A673 (cell line): Measurements from ENCODE around the gene RAB15. TPM values are rescaled to one million over a fixed set of nuclear protein-coding genes. Genes with fewer than 3 reads are reported as not detected.

Source experiments
- BruUV-seq: library from RNA; stranded (reverse); fragments of 400-500 nt; replicated peaks from 2 replicates; lab custom pipeline; 2021; lab: Mats Ljungman, UMichigan
- CTCF ChIA-PET: fragments of 300-600 bp; sonication (Branson Sonifier 250); formaldehyde crosslinking; loops from one replicate; lab custom pipeline; 2022; ENCODE audit warnings: antibody characterized with exemption; lab: Charles Lee
- POLR2A ChIA-PET: fragments of 300-600 bp; sonication (Branson Sonifier 250); formaldehyde crosslinking; loops from one replicate; lab custom pipeline; 2022; ENCODE audit warnings: antibody characterized with exemption; ENCODE audit not compliant: low non-redundant PET; lab: Charles Lee
- DNase-seq: peaks from one replicate; pipeline ENCODE4 v3.0.0-alpha.2; 2015; ENCODE audit warnings: low spot score
- H3K27ac ChIP-seq: fragments of 200-600 bp; sonication (generic); 2 replicates; pipeline ENCODE4 v1.5.1; 2016; ENCODE audit warnings: mixed run types, low read depth, mild to moderate bottlenecking, mixed read lengths, antibody characterized with exemption, low read length; ENCODE audit not compliant: poor library complexity, severe bottlenecking
- H3K27me3 ChIP-seq: fragments of 200-600 bp; sonication (generic); replicated peaks from 2 replicates; pipeline ENCODE4 v1.6.1; 2017; ENCODE audit warnings: mixed run types, low read depth, mild to moderate bottlenecking, mixed read lengths, antibody characterized with exemption, low read length; ENCODE audit not compliant: insufficient read depth, poor library complexity
- H3K36me3 ChIP-seq: fragments of 200-600 bp; sonication (generic); 2 replicates; pipeline ENCODE4 v1.6.1; 2016; ENCODE audit warnings: mixed run types, mild to moderate bottlenecking, mixed read lengths, antibody characterized with exemption, low read length; ENCODE audit not compliant: insufficient read depth, poor library complexity, severe bottlenecking
- H3K4me1 ChIP-seq: fragments of 200-600 bp; sonication (generic); 2 replicates; pipeline ENCODE4 v1.6.1; 2017; ENCODE audit warnings: mixed run types, mild to moderate bottlenecking, mixed read lengths, antibody characterized with exemption, low read length; ENCODE audit not compliant: insufficient read depth, poor library complexity, severe bottlenecking
- H3K4me3 ChIP-seq: fragments of 200-600 bp; sonication (generic); 2 replicates; pipeline ENCODE4 v1.5.1; 2016; ENCODE audit warnings: low read depth, mixed run types, mild to moderate bottlenecking, mixed read lengths, low read length; ENCODE audit not compliant: poor library complexity, severe bottlenecking
- H3K9me3 ChIP-seq: fragments of 200-600 bp; sonication (generic); 2 replicates; pipeline ENCODE4 v1.6.1; 2016; ENCODE audit warnings: mixed run types, low read depth, mild to moderate bottlenecking, mixed read lengths, antibody characterized with exemption, low read length; ENCODE audit not compliant: poor library complexity, severe bottlenecking
- CTCF ChIP-seq: fragments of 300-800, 200-600 bp; sonication (generic); conservative IDR thresholded peaks from 2 replicates; pipeline ENCODE4 v1.5.1; 2017; ENCODE audit warnings: low read depth, mild to moderate bottlenecking, antibody characterized with exemption, low read length, moderate library complexity, mixed read lengths
- EZH2 ChIP-seq: fragments of 200-600 bp; sonication (generic); IDR thresholded peaks from 2 replicates; pipeline ENCODE4 v1.6.1; 2017; ENCODE audit warnings: borderline replicate concordance, low read depth, mild to moderate bottlenecking, mixed read lengths, antibody characterized with exemption, low read length; ENCODE audit not compliant: poor library complexity, severe bottlenecking
- intact Hi-C: fragments of 100-400 bp; cut with micrococcal nuclease; formaldehyde crosslinking; loops from one replicate; pipeline ENCODE4 v1.10.0; 2022; ENCODE audit not compliant: unreplicated experiment
- total RNA-seq: library from RNA; stranded (reverse); gene quantifications from 2 replicates; pipeline ENCODE4 v1.2.3, GENCODE V29; 2021

RAB15 gene
- total RNA-seq, 1 experiment from 2014 or later = 23.6 TPM

GRCh38 chr14:65002586-65003210 is 30.6 kb upstream of the RAB15 start:
- no peaks in the 10 kb centered on the region for H3K9me3 ChIP-seq
- BruUV-seq = no TSS peak
- no peak overlapping the region for H3K4me3 ChIP-seq
- ChIA-PET CTCF (no interaction called here), POLR2A (no interaction called here)
- TF ChIP-seq EZH2 (no peak), CTCF (no peak)
- no peak overlapping the region for H3K27ac ChIP-seq
- intact Hi-C loops = no loop called here
- DNase-seq = no peak
- H3K4me1 ChIP-seq = peaks cover under 1% of the 10 kb centered on the region
- H3K27me3 ChIP-seq = no peaks in the 10 kb centered on the region
- H3K36me3 ChIP-seq = no peaks in the 10 kb centered on the region

- DNase-seq = no peak
- POLR2A ChIA-PET = no interaction called here
- Histone ChIP-seq H3K4me1 (peaks cover 8% of the 10 kb centered on the region), H3K27ac (no peak overlapping the region), H3K36me3 (no peaks in the 10 kb centered on the region), H3K27me3 (no peaks in the 10 kb centered on the region), H3K4me3 (no peak overlapping the region), H3K9me3 (no peaks in the 10 kb centered on the region)
- no peak for TF ChIP-seq CTCF
- no peak for TF ChIP-seq EZH2
- BruUV-seq = no TSS peak
- CTCF ChIA-PET = no interaction called here
- intact Hi-C loops = loop anchor here (2.0 kb wide), 1 partner anchor 17 kb away; no protein-coding TSS in a partner anchor
Measured at GRCh38 chr14:65001723-65002122, 29.6 kb upstream of the RAB15 start.

- H3K27me3 ChIP-seq = no peaks in the 10 kb centered on the region
- H3K4me3 ChIP-seq = no peak overlapping the region
- intact Hi-C loops = loop anchor here (2.0 kb wide), 1 partner anchor 18 kb away; no protein-coding TSS in a partner anchor
- no peak for TF ChIP-seq EZH2
- TF ChIP-seq CTCF = no peak
- ChIA-PET POLR2A (no interaction called here), CTCF (no interaction called here)
- H3K9me3 ChIP-seq = no peaks in the 10 kb centered on the region
- BruUV-seq = no TSS peak
- H3K36me3 ChIP-seq = no peaks in the 10 kb centered on the region
- no peak overlapping the region for H3K27ac ChIP-seq
- no peak for DNase-seq
- peaks cover 8% of the 10 kb centered on the region for H3K4me1 ChIP-seq
Measured at GRCh38 chr14:65000898-65001591, 28.9 kb upstream of the RAB15 start.
